Sigmoid colon (tissue), 4 donors: ENCODE data around the gene BBS5.

Experiments used
- EP300 ChIP-seq, 4 donors: sonication (generic); formaldehyde crosslinking; IDR thresholded peaks; one replicate each; pipeline ENCODE4 v1.6.1; 2017; ENCODE audit warnings: antibody characterized with exemption in 4 of 4
- POLR2A ChIP-seq, 2 donors: fragments of 450-650 bp; IDR thresholded peaks; one replicate each; pipeline ENCODE4 v1.6.1; 2016; ENCODE audit warnings: antibody characterized with exemption in 2 of 2, mild to moderate bottlenecking in 2 of 2, moderate library complexity in 2 of 2
- TF ChIP-seq, protein P1 (sequence below), 4 experiments: fragments of 450-650 bp in 3 of 4; fragments of 200-600 bp in 1 of 4; IDR thresholded peaks; one replicate each; pipeline ENCODE4 v1.5.1; 2016 to 2019; ENCODE audit warnings: antibody characterized with exemption in 4 of 4, mild to moderate bottlenecking in 3 of 4, moderate library complexity in 2 of 4

- TF ChIP-seq, protein P1, sequence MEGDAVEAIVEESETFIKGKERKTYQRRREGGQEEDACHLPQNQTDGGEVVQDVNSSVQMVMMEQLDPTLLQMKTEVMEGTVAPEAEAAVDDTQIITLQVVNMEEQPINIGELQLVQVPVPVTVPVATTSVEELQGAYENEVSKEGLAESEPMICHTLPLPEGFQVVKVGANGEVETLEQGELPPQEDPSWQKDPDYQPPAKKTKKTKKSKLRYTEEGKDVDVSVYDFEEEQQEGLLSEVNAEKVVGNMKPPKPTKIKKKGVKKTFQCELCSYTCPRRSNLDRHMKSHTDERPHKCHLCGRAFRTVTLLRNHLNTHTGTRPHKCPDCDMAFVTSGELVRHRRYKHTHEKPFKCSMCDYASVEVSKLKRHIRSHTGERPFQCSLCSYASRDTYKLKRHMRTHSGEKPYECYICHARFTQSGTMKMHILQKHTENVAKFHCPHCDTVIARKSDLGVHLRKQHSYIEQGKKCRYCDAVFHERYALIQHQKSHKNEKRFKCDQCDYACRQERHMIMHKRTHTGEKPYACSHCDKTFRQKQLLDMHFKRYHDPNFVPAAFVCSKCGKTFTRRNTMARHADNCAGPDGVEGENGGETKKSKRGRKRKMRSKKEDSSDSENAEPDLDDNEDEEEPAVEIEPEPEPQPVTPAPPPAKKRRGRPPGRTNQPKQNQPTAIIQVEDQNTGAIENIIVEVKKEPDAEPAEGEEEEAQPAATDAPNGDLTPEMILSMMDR (IDR thresholded peaks at IDR 0.05) = no peak
- TF ChIP-seq EP300 (IDR thresholded peaks at IDR 0.05) (no peak), POLR2A (IDR thresholded peaks at IDR 0.05) (no peak)
Observed at GRCh38 chr2:169485650-169486138, 6.4 kb downstream of the BBS5 start.
